HG03520 (cell line): ENCODE results near the gene FREY1.

Source experiments
- ATAC-seq: cut with Tn5 transposase; IDR thresholded peaks from one replicate; pipeline ENCODE4 v1.9.1; 2021; ENCODE audit warnings: mild to moderate bottlenecking, moderate library complexity; ENCODE audit not compliant: unreplicated experiment

Gene FREY1

GRCh38 chr11:45906965-45907611, at the start of gene FREY1:
Gene FREY1 (minus strand): TSS chr11:45907271. CDS start chr11:45907245, 26 bp downstream.
- no peak for ATAC-seq

GRCh38 chr11:45949992-45950407, 42.9 kb upstream of the FREY1 start:
- no peak for ATAC-seq

- no peak for ATAC-seq
These were observed 41.3 kb upstream of the FREY1 start for GRCh38 chr11:45948356-45948755.

- ATAC-seq = no peak
These were observed 40.8 kb upstream of the FREY1 start for GRCh38 chr11:45947885-45948284.

GRCh38 chr11:45945397-45945999, 38.4 kb upstream of the FREY1 start:
- no peak for ATAC-seq

GRCh38 chr11:45942381-45942780, 35.3 kb upstream of the FREY1 start:
- no peak for ATAC-seq

- no peak for ATAC-seq
These were observed 34.2 kb upstream of the FREY1 start for GRCh38 chr11:45941285-45941684.

- ATAC-seq = no peak
These were observed 32.8 kb upstream of the FREY1 start for GRCh38 chr11:45939836-45940235.

- no peak for ATAC-seq
These were observed 30.8 kb upstream of the FREY1 start for GRCh38 chr11:45937916-45938315.

- no peak for ATAC-seq
These were observed 29.5 kb upstream of the FREY1 start for GRCh38 chr11:45936511-45937054.

- ATAC-seq = no peak
These were observed 28.4 kb upstream of the FREY1 start for GRCh38 chr11:45935349-45936064.

- no peak for ATAC-seq
These were observed 27.7 kb upstream of the FREY1 start for GRCh38 chr11:45934580-45935318.

- ATAC-seq = no peak
These were observed 26.9 kb upstream of the FREY1 start for GRCh38 chr11:45933846-45934579.

- no peak for ATAC-seq
These were observed 26.2 kb upstream of the FREY1 start for GRCh38 chr11:45933131-45933831.

GRCh38 chr11:45932217-45932616, 25.1 kb upstream of the FREY1 start:
- no peak for ATAC-seq

- no peak for ATAC-seq
These were observed 24.7 kb upstream of the FREY1 start for GRCh38 chr11:45931739-45932138.

- ATAC-seq = no peak
These were observed 24.0 kb upstream of the FREY1 start for GRCh38 chr11:45930951-45931570.

- peak; percentile 92 for ATAC-seq
These were observed 23.1 kb upstream of the FREY1 start for GRCh38 chr11:45930031-45930794.
